H1 (cell line): ENCODE measurements around the gene GANAB. TPM values are rescaled to one million over a fixed set of nuclear protein-coding genes. Genes with fewer than 3 reads are reported as not detected.

Experiments
- CHD7 ChIP-seq: fragments of 300-600 bp; sonication (generic); IDR thresholded peaks from 2 replicates; pipeline ENCODE4 v1.7.1; 2012; ENCODE audit warnings: low read length, moderate library complexity, mild to moderate bottlenecking, inconsistent platforms; ENCODE audit not compliant: insufficient replicate concordance
- HDAC2 ChIP-seq, 2 experiments: fragments of 300-600 bp in 1 of 2; sonication (generic) in 1 of 2; IDR thresholded peaks; 2 replicates each; pipeline ENCODE4 v1.6.1; 2011 to 2012; ENCODE audit warnings: low read depth in 2 of 2, low read length in 2 of 2, mild to moderate bottlenecking in 2 of 2, moderate library complexity in 2 of 2, borderline replicate concordance in 1 of 2, inconsistent platforms in 1 of 2
- polyA plus RNA-seq, 7 experiments: library from polyadenylated mRNA; depleted of rRNA in 3 of 7; stranded (reverse) in 5 of 7; unstranded in 2 of 7; fragments of >200 nt in 5 of 7; fragments of 200-250 nt in 2 of 7; gene quantifications; 1 replicate in 5 of 7; 2 replicates in 1 of 7; 4 replicates in 1 of 7; pipeline versions ENCODE4 v1.2.1 to v1.2.3, GENCODE V29; 2011 to 2013; ENCODE audit warnings: missing spikeins in 2 of 7, mixed read lengths in 2 of 7
- total RNA-seq: library from RNA; stranded (reverse); fragmentation: NEBNext Ultra II Directional; extraction: Animal tissue kit (Norgen Biotek cat#: 25700); gene quantifications from 2 replicates; pipeline ENCODE4 v1.2.1, GENCODE V29; 2021

Gene GANAB
- total and polyA plus RNA-seq, 2 of the 8 experiments (the other 6 are each of a cell fraction or from before 2014, with no cell fraction given), result 289 to 330 TPM

DNA sequence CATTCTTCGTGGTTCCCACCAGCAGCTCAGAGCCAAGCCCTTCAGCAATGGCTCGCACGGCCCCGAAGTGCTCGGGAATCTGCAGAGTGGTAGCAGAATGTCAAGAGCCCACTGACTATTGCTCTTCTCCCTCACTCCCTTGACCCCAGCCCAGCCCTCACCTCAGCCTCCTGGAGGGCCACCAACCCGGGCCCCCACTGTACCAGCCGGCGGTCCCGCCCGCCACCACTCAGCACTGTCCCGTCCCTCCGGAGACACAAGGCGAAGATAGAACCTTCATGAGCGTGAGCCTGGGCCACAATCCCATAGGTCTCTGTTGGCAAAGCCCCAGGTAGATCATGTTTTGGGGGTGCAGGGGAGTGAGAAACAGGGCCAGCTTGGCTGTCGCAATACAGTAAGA, 40.5 kb downstream of the GANAB start (continued):
- TF ChIP-seq CHD7, result no peak
- TF ChIP-seq HDAC2 (IDR thresholded peaks at IDR 0.05; ENCODE audit: borderline replicate concordance in 1 of 2, low read depth in 2 of 2, low read length in 2 of 2), result no peak
